Activated CD4-positive, alpha-beta memory T cell treated with anti-CD3 and anti-CD28 coated beads for 36 hours (primary cell): ENCODE measurements around the gene CBS. TPM values are rescaled to one million over a fixed set of nuclear protein-coding genes. Genes with fewer than 3 reads are reported as not detected.
"Not testable (repeated sequence)": the region's sequence is repeated elsewhere in the genome, so short reads cannot be mapped to it uniquely, and the experiment has no call there.

ENCODE experiments used
- CTCF ChIA-PET: fragments of 350-600 bp; sonication (Branson Sonifier 250); formaldehyde crosslinking; loops from one replicate; lab custom pipeline; 2021; ENCODE audit warnings: antibody characterized with exemption, inconsistent platforms; lab: Charles Lee
- POLR2A ChIA-PET: fragments of 350-600 bp; sonication (Branson Sonifier 250); formaldehyde crosslinking; loops from one replicate; lab custom pipeline; 2021; ENCODE audit warnings: antibody characterized with exemption; lab: Charles Lee
- DNase-seq: peaks from one replicate; pipeline ENCODE4 v3.0.0-alpha.2; 2020
- H3K27ac Mint-ChIP-seq: one replicate; pipeline ENCODE4 v1.8.0; 2021; ENCODE audit warnings: mixed read lengths
- H3K27me3 Mint-ChIP-seq: one replicate; pipeline ENCODE4 v1.8.0; 2021; ENCODE audit warnings: mixed read lengths
- H3K36me3 Mint-ChIP-seq: one replicate; pipeline ENCODE4 v1.8.0; 2021; ENCODE audit warnings: mixed read lengths
- H3K4me1 Mint-ChIP-seq: one replicate; pipeline ENCODE4 v1.8.0; 2021; ENCODE audit warnings: low read depth, mixed read lengths
- H3K4me3 Mint-ChIP-seq: one replicate; pipeline ENCODE4 v1.8.0; 2021; ENCODE audit warnings: mild to moderate bottlenecking, mixed read lengths
- H3K9me3 Mint-ChIP-seq: one replicate; pipeline ENCODE4 v1.8.0; 2021; ENCODE audit warnings: mixed read lengths
- intact Hi-C: fragments of 100-400 bp; cut with micrococcal nuclease; formaldehyde crosslinking; loops from one replicate; pipeline ENCODE4 v1.15.1; 2023
- total RNA-seq, 2 experiments: library from RNA; stranded (reverse); gene quantifications; one replicate each; pipeline ENCODE4 v1.2.3, GENCODE V29; 2021

The CBS gene
- total RNA-seq, 2 experiments from 2014 or later, result 54.7 to 63.6 TPM

- H3K27ac Mint-ChIP-seq, H3K27me3 Mint-ChIP-seq, DNase-seq, intact Hi-C loops, H3K4me3 Mint-ChIP-seq, POLR2A ChIA-PET, H3K36me3 Mint-ChIP-seq, H3K9me3 Mint-ChIP-seq, H3K4me1 Mint-ChIP-seq, CTCF ChIA-PET: not testable (repeated sequence)
Measured at GRCh38 chr21:43062955-43063664, 12.5 kb downstream of the CBS start.

GRCh38 chr21:43053112-43053511 lies 22.5 kb downstream of the CBS start:
- H3K27ac Mint-ChIP-seq, H3K9me3 Mint-ChIP-seq, H3K27me3 Mint-ChIP-seq, POLR2A ChIA-PET, intact Hi-C loops, DNase-seq, H3K4me1 Mint-ChIP-seq, H3K4me3 Mint-ChIP-seq, H3K36me3 Mint-ChIP-seq, CTCF ChIA-PET: not testable (repeated sequence)

- CTCF ChIA-PET, H3K27ac Mint-ChIP-seq: not testable (repeated sequence)
Measured at GRCh38 chr21:43045876-43046821, 29.5 kb downstream of the CBS start.

GRCh38 chr21:43045165-43045875 lies 30.3 kb downstream of the CBS start:
- H3K27me3 Mint-ChIP-seq, H3K36me3 Mint-ChIP-seq, CTCF ChIA-PET, POLR2A ChIA-PET, H3K9me3 Mint-ChIP-seq, H3K4me1 Mint-ChIP-seq, H3K4me3 Mint-ChIP-seq, intact Hi-C loops: not testable (repeated sequence)
- H3K27ac Mint-ChIP-seq, result peak overlapping the region; percentile 75
- peak; percentile 11 for DNase-seq

More at GRCh38 chr21:43045876-43046821, 29.5 kb downstream of the CBS start:
- H3K9me3 Mint-ChIP-seq, intact Hi-C loops, POLR2A ChIA-PET, H3K27me3 Mint-ChIP-seq, H3K36me3 Mint-ChIP-seq, H3K4me1 Mint-ChIP-seq, H3K4me3 Mint-ChIP-seq: not testable (repeated sequence)
- DNase-seq, result peak; percentile 31

GRCh38 chr21:43044547-43044946 lies 31.1 kb downstream of the CBS start:
- H3K27ac Mint-ChIP-seq, DNase-seq, H3K27me3 Mint-ChIP-seq, POLR2A ChIA-PET, H3K9me3 Mint-ChIP-seq, intact Hi-C loops, H3K4me1 Mint-ChIP-seq, H3K4me3 Mint-ChIP-seq, H3K36me3 Mint-ChIP-seq, CTCF ChIA-PET: not testable (repeated sequence)

GRCh38 chr21:43043291-43043690 lies 32.3 kb downstream of the CBS start:
- DNase-seq, CTCF ChIA-PET, H3K27ac Mint-ChIP-seq, H3K9me3 Mint-ChIP-seq, POLR2A ChIA-PET, H3K4me1 Mint-ChIP-seq, intact Hi-C loops, H3K36me3 Mint-ChIP-seq, H3K4me3 Mint-ChIP-seq, H3K27me3 Mint-ChIP-seq: not testable (repeated sequence)

- intact Hi-C loops, POLR2A ChIA-PET, CTCF ChIA-PET, H3K4me1 Mint-ChIP-seq, H3K36me3 Mint-ChIP-seq, H3K27ac Mint-ChIP-seq, DNase-seq, H3K27me3 Mint-ChIP-seq, H3K9me3 Mint-ChIP-seq, H3K4me3 Mint-ChIP-seq: not testable (repeated sequence)
Measured at GRCh38 chr21:43042169-43042568, 33.5 kb downstream of the CBS start.

- H3K4me1 Mint-ChIP-seq, H3K9me3 Mint-ChIP-seq, intact Hi-C loops, CTCF ChIA-PET, DNase-seq, POLR2A ChIA-PET, H3K36me3 Mint-ChIP-seq, H3K27ac Mint-ChIP-seq, H3K4me3 Mint-ChIP-seq, H3K27me3 Mint-ChIP-seq: not testable (repeated sequence)
Measured at GRCh38 chr21:43038659-43039044, 37.0 kb downstream of the CBS start.

- CTCF ChIA-PET, POLR2A ChIA-PET, H3K4me1 Mint-ChIP-seq, DNase-seq, H3K4me3 Mint-ChIP-seq, intact Hi-C loops, H3K9me3 Mint-ChIP-seq, H3K36me3 Mint-ChIP-seq, H3K27me3 Mint-ChIP-seq, H3K27ac Mint-ChIP-seq: not testable (repeated sequence)
Measured at GRCh38 chr21:43037918-43038658, 37.5 kb downstream of the CBS start.

- CTCF ChIA-PET, POLR2A ChIA-PET, H3K4me1 Mint-ChIP-seq, H3K36me3 Mint-ChIP-seq, H3K4me3 Mint-ChIP-seq, intact Hi-C loops, H3K9me3 Mint-ChIP-seq, H3K27ac Mint-ChIP-seq, H3K27me3 Mint-ChIP-seq, DNase-seq: not testable (repeated sequence)
Measured at GRCh38 chr21:43036889-43037288, 38.7 kb downstream of the CBS start.

GRCh38 chr21:43034826-43035225 lies 40.8 kb downstream of the CBS start:
- POLR2A ChIA-PET, result no interaction called here
- H3K27me3 Mint-ChIP-seq, result no peaks in the 10 kb centered on the region
- no peak overlapping the region for H3K27ac Mint-ChIP-seq
- no peak overlapping the region for H3K4me3 Mint-ChIP-seq
- no peak for DNase-seq
- CTCF ChIA-PET, result no interaction called here
- no peaks in the 10 kb centered on the region for H3K9me3 Mint-ChIP-seq
- H3K4me1 Mint-ChIP-seq, result no peaks in the 10 kb centered on the region
- peaks cover 5% of the 10 kb centered on the region for H3K36me3 Mint-ChIP-seq
- intact Hi-C loops, result no loop called here

GRCh38 chr21:43034101-43034500 lies 41.5 kb downstream of the CBS start:
- intact Hi-C loops, result no loop called here
- no peaks in the 10 kb centered on the region for H3K27me3 Mint-ChIP-seq
- no peak for DNase-seq
- H3K27ac Mint-ChIP-seq, result no peak overlapping the region
- H3K4me1 Mint-ChIP-seq, result no peaks in the 10 kb centered on the region
- ChIA-PET CTCF (no interaction called here), POLR2A (no interaction called here)
- no peak overlapping the region for H3K4me3 Mint-ChIP-seq
- no peaks in the 10 kb centered on the region for H3K9me3 Mint-ChIP-seq
- peaks cover 10% of the 10 kb centered on the region for H3K36me3 Mint-ChIP-seq
